ENCODE measurements around the gene DGKD. TPM values are rescaled to one million over a fixed set of nuclear protein-coding genes. Genes with fewer than 3 reads are reported as not detected.
"Not testable (repeated sequence)": the region's sequence is repeated elsewhere in the genome, so short reads cannot be mapped to it uniquely, and the experiment has no call there.

The DGKD gene
- total RNA-seq, 4 donors from 2014 or later, result 26.3 to 41.3 (median 30.4) TPM

- intact Hi-C loops (cut with DNase I; ENCODE audit: low total_unique reads) (no loop called here), in situ Hi-C loops (cut with MboI; ENCODE audit: low sequenced_read_pairs in 4 of 4) (no loop called here)
- no peaks in the 10 kb centered on the region for H3K9me3 ChIP-seq
- DNase-seq (no peak), ATAC-seq (no peak)
- no peaks in the 10 kb centered on the region for H3K36me3 ChIP-seq
- no peak overlapping the region for H3K4me3 ChIP-seq
- H3K27ac ChIP-seq, result no peak overlapping the region
- H3K27me3 ChIP-seq, result no peaks in the 10 kb centered on the region
- H3K4me1 ChIP-seq, result no peaks in the 10 kb centered on the region
- TF ChIP-seq POLR2A (IDR thresholded peaks at IDR 0.05) (no peak), CTCF (IDR thresholded peaks at IDR 0.05 in 4 of 5, conservative IDR thresholded peaks at IDR 0.05 in 1 of 5) (no peak)
Observed at GRCh38 chr2:233329489-233330135, 24.7 kb upstream of the DGKD start.

- H3K9me3 ChIP-seq, result no peaks in the 10 kb centered on the region
- in situ Hi-C loops (cut with MboI; ENCODE audit: low sequenced_read_pairs in 4 of 4), result no loop called here
- no peaks in the 10 kb centered on the region for H3K4me1 ChIP-seq
- TF ChIP-seq POLR2A (IDR thresholded peaks at IDR 0.05) (no peak), CTCF (IDR thresholded peaks at IDR 0.05 in 4 of 5, conservative IDR thresholded peaks at IDR 0.05 in 1 of 5) (no peak)
- H3K4me3 ChIP-seq, result no peak overlapping the region
- peak overlapping the region in 2 of 4 donors; percentile 28 to 31 for H3K27ac ChIP-seq
- DNase-seq (peak; percentile 48 to 59), ATAC-seq (peak; percentile 26 to 60)
- H3K27me3 ChIP-seq, result no peaks in the 10 kb centered on the region
- intact Hi-C loops (cut with DNase I; ENCODE audit: low total_unique reads), result no loop called here
- H3K36me3 ChIP-seq, result no peaks in the 10 kb centered on the region
Observed at GRCh38 chr2:233331536-233331935, 22.8 kb upstream of the DGKD start.

- Histone ChIP-seq H3K4me3 (no peak overlapping the region), H3K27me3 (no peaks in the 10 kb centered on the region), H3K4me1 (no peaks in the 10 kb centered on the region), H3K36me3 (no peaks in the 10 kb centered on the region), H3K27ac (peak overlapping the region in 3 of 4 donors; percentile 22 to 28 (median 26)), H3K9me3 (no peaks in the 10 kb centered on the region)
- DNase-seq (no peak), ATAC-seq (no peak)
- in situ Hi-C loops (cut with MboI; ENCODE audit: low sequenced_read_pairs in 4 of 4), result no loop called here
- intact Hi-C loops (cut with DNase I; ENCODE audit: low total_unique reads), result no loop called here
- TF ChIP-seq POLR2A (IDR thresholded peaks at IDR 0.05) (no peak), CTCF (IDR thresholded peaks at IDR 0.05 in 4 of 5, conservative IDR thresholded peaks at IDR 0.05 in 1 of 5) (no peak)
Observed at GRCh38 chr2:233332125-233332524, 22.2 kb upstream of the DGKD start.

- no peaks in the 10 kb centered on the region for H3K9me3 ChIP-seq
- H3K4me1 ChIP-seq, result no peaks in the 10 kb centered on the region
- in situ Hi-C loops (cut with MboI; ENCODE audit: low sequenced_read_pairs in 4 of 4) (no loop called here), intact Hi-C loops (cut with DNase I; ENCODE audit: low total_unique reads) (no loop called here)
- H3K27me3 ChIP-seq, result no peaks in the 10 kb centered on the region
- no peak for ATAC-seq
- TF ChIP-seq CTCF (IDR thresholded peaks at IDR 0.05 in 4 of 5, conservative IDR thresholded peaks at IDR 0.05 in 1 of 5) (no peak), POLR2A (IDR thresholded peaks at IDR 0.05) (no peak)
- no peak overlapping the region for H3K4me3 ChIP-seq
- DNase-seq, result no peak
- no peaks in the 10 kb centered on the region for H3K36me3 ChIP-seq
- no peak overlapping the region for H3K27ac ChIP-seq
Observed at GRCh38 chr2:233334915-233335314, 19.4 kb upstream of the DGKD start.

GRCh38 chr2:233336091-233336490 lies 18.2 kb upstream of the DGKD start:
- in situ Hi-C loops (cut with MboI; ENCODE audit: low sequenced_read_pairs in 4 of 4); H3K36me3 ChIP-seq; ATAC-seq; H3K27me3 ChIP-seq; H3K9me3 ChIP-seq; DNase-seq; H3K27ac ChIP-seq; H3K4me3 ChIP-seq; H3K4me1 ChIP-seq; intact Hi-C loops (cut with DNase I; ENCODE audit: low total_unique reads): not testable (repeated sequence)
